Fibroblast of mammary gland (primary cell): ENCODE measurements around the gene PALMD.

Experiments
- DNase-seq: peaks from one replicate; pipeline ENCODE4 v3.0.0-alpha.2; 2010; ENCODE audit warnings: low read depth
- H3K4me3 ChIP-seq: 2 replicates; pipeline ENCODE4 v1.5.1; 2011; ENCODE audit warnings: low read depth, mild to moderate bottlenecking, low read length, moderate library complexity; ENCODE audit not compliant: control insufficient read depth
- CTCF ChIP-seq: conservative IDR thresholded peaks from 2 replicates; pipeline ENCODE4 v1.5.1; 2011; ENCODE audit warnings: low read depth, low read length, inconsistent platforms; ENCODE audit not compliant: control insufficient read depth, insufficient read depth

PALMD gene

GRCh38 chr1:99644279-99645004 lies 1.5 kb upstream of the PALMD start:
- TF ChIP-seq CTCF = no peak
- DNase-seq = no peak
- no peak overlapping the region for H3K4me3 ChIP-seq

- peak; percentile 64 for DNase-seq
- H3K4me3 ChIP-seq = no peak overlapping the region
- no peak for TF ChIP-seq CTCF
Observed at GRCh38 chr1:99645203-99645602, 710 bp upstream of the PALMD start.

GRCh38 chr1:99646868-99647267 lies 955 bp downstream of the PALMD start:
- H3K4me3 ChIP-seq = no peak overlapping the region
- DNase-seq = no peak
- no peak for TF ChIP-seq CTCF

GRCh38 chr1:99647490-99647889 lies 1.6 kb downstream of the PALMD start:
- no peak for TF ChIP-seq CTCF
- DNase-seq = no peak
- no peak overlapping the region for H3K4me3 ChIP-seq

GRCh38 chr1:99648107-99648506 lies 2.2 kb downstream of the PALMD start:
- TF ChIP-seq CTCF = peak; percentile 13
- no peak overlapping the region for H3K4me3 ChIP-seq
- no peak for DNase-seq

- H3K4me3 ChIP-seq = no peak overlapping the region
- no peak for TF ChIP-seq CTCF
- DNase-seq = no peak
Observed at GRCh38 chr1:99650030-99650429, 4.1 kb downstream of the PALMD start.
